ENCODE results near the gene EFCAB8. TPM values are rescaled to one million over a fixed set of nuclear protein-coding genes. Genes with fewer than 3 reads are reported as not detected.

EFCAB8 gene
- total RNA-seq, 1 donor from 2014 or later, result 0.29 TPM

DNA sequence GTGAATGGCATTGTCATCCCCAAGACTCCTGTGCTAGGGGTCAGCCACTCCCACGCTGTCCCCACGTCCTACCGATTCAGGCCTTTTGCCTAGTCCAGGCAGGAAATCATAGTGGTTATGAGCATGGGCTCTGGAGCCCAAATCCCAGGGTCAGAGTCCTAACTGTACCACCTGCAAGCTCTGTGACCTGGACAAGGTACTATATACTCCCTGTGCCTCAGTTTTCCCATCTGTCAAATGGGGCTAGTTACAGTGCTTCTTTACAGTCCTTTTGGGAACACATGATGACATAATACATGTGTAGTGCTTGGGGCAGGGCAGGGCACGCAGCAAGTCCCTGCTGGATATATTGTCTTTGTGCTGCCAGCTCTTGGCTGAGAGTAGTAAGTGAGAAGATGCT is 27.2 kb downstream of the EFCAB8 start:
- no peaks in the 10 kb centered on the region for H3K9me3 Mint-ChIP-seq (ENCODE audit: low read depth)
- H3K36me3 Mint-ChIP-seq (ENCODE audit: insufficient read depth), result no peaks in the 10 kb centered on the region
- TF ChIP-seq, protein P1, sequence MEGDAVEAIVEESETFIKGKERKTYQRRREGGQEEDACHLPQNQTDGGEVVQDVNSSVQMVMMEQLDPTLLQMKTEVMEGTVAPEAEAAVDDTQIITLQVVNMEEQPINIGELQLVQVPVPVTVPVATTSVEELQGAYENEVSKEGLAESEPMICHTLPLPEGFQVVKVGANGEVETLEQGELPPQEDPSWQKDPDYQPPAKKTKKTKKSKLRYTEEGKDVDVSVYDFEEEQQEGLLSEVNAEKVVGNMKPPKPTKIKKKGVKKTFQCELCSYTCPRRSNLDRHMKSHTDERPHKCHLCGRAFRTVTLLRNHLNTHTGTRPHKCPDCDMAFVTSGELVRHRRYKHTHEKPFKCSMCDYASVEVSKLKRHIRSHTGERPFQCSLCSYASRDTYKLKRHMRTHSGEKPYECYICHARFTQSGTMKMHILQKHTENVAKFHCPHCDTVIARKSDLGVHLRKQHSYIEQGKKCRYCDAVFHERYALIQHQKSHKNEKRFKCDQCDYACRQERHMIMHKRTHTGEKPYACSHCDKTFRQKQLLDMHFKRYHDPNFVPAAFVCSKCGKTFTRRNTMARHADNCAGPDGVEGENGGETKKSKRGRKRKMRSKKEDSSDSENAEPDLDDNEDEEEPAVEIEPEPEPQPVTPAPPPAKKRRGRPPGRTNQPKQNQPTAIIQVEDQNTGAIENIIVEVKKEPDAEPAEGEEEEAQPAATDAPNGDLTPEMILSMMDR (IDR thresholded peaks at IDR 0.05; ENCODE audit: unreplicated experiment), result no peak
- H3K27ac Mint-ChIP-seq, result peak overlapping the region; percentile 12
- no peak overlapping the region for H3K4me3 Mint-ChIP-seq (ENCODE audit: low read depth)
- no peak for DNase-seq (ENCODE audit: low spot score, unreplicated experiment)
- no peaks in the 10 kb centered on the region for H3K27me3 Mint-ChIP-seq
- no peaks in the 10 kb centered on the region for H3K4me1 Mint-ChIP-seq (ENCODE audit: low read depth)

DNA sequence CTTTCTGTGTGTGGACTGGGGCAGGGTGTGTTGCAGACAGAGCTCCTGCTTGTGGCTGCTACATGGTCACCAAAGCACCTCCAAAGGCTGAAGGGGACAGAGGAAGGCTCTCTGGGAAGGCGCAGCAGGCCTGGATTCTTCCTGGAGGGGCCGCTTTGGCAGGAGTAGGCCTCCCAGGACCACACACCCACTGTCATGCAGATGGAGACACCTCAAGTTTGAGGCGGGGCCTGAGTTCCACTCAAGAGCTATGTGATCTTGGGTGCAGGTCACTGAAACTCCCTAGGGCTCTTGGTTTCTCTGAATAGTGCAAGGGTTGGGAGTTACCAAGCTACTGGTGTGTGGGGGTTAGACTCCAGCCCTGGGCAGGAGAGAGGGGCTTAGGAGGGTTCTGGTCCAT is 27.9 kb downstream of the EFCAB8 start:
- H3K9me3 Mint-ChIP-seq (ENCODE audit: low read depth), result no peaks in the 10 kb centered on the region
- H3K36me3 Mint-ChIP-seq (ENCODE audit: insufficient read depth), result no peaks in the 10 kb centered on the region
- no peak overlapping the region for H3K4me3 Mint-ChIP-seq (ENCODE audit: low read depth)
- H3K27ac Mint-ChIP-seq, result no peak overlapping the region
- no peak for DNase-seq (ENCODE audit: low spot score, unreplicated experiment)
- no peaks in the 10 kb centered on the region for H3K27me3 Mint-ChIP-seq
- H3K4me1 Mint-ChIP-seq (ENCODE audit: low read depth), result no peaks in the 10 kb centered on the region
- TF ChIP-seq, protein P1 (IDR thresholded peaks at IDR 0.05; ENCODE audit: unreplicated experiment), result no peak

DNA sequence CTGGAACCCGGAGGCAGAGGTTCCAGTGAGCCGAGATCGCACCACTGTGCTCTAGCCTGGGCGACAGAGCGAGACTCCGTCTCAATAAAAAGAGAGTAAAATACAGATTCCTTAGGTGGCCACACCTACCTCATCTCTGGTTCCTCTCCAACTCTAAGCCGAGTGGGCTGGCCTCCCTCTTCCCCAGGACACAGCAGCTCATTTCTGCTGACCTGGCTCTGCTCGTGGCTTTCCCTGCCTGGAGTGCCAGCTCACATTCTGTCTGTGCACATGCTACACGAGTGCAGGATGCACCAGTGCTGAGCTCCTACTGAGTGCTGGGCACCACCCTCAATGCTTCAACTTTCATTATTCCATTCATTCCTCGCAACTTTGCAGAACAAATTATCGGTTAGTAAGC is 28.8 kb downstream of the EFCAB8 start:
- Mint-ChIP-seq H3K27ac (peak overlapping the region; percentile 76), H3K9me3 (ENCODE audit: low read depth) (no peaks in the 10 kb centered on the region), H3K27me3 (no peaks in the 10 kb centered on the region), H3K4me3 (ENCODE audit: low read depth) (no peak overlapping the region), H3K36me3 (ENCODE audit: insufficient read depth) (no peaks in the 10 kb centered on the region), H3K4me1 (ENCODE audit: low read depth) (no peaks in the 10 kb centered on the region)
- TF ChIP-seq, protein P1 (IDR thresholded peaks at IDR 0.05; ENCODE audit: unreplicated experiment), result no peak
- no peak for DNase-seq (ENCODE audit: low spot score, unreplicated experiment)

- no peaks in the 10 kb centered on the region for H3K27me3 Mint-ChIP-seq
- H3K9me3 Mint-ChIP-seq (ENCODE audit: low read depth), result no peaks in the 10 kb centered on the region
- H3K4me3 Mint-ChIP-seq (ENCODE audit: low read depth), result no peak overlapping the region
- no peak overlapping the region for H3K27ac Mint-ChIP-seq
- no peaks in the 10 kb centered on the region for H3K4me1 Mint-ChIP-seq (ENCODE audit: low read depth)
- TF ChIP-seq, protein P1 (IDR thresholded peaks at IDR 0.05; ENCODE audit: unreplicated experiment), result no peak
- no peaks in the 10 kb centered on the region for H3K36me3 Mint-ChIP-seq (ENCODE audit: insufficient read depth)
- no peak for DNase-seq (ENCODE audit: low spot score, unreplicated experiment)
These were observed 29.9 kb downstream of the EFCAB8 start for GRCh38 chr20:32888636-32889035.

- H3K27me3 Mint-ChIP-seq, result no peaks in the 10 kb centered on the region
- H3K27ac Mint-ChIP-seq, result no peak overlapping the region
- no peak overlapping the region for H3K4me3 Mint-ChIP-seq (ENCODE audit: low read depth)
- H3K36me3 Mint-ChIP-seq (ENCODE audit: insufficient read depth), result no peaks in the 10 kb centered on the region
- TF ChIP-seq, protein P1 (IDR thresholded peaks at IDR 0.05; ENCODE audit: unreplicated experiment), result no peak
- no peaks in the 10 kb centered on the region for H3K9me3 Mint-ChIP-seq (ENCODE audit: low read depth)
- no peaks in the 10 kb centered on the region for H3K4me1 Mint-ChIP-seq (ENCODE audit: low read depth)
- no peak for DNase-seq (ENCODE audit: low spot score, unreplicated experiment)
These were observed 30.6 kb downstream of the EFCAB8 start for GRCh38 chr20:32889281-32889680.
